ENCODE data around the gene PXT1. TPM values are rescaled to one million over a fixed set of nuclear protein-coding genes. Genes with fewer than 3 reads are reported as not detected.
A peak's percentile ranks its signal among the peaks of the same experiment; 100 is the strongest.

PXT1 gene
- total and polyA plus RNA-seq, 8 donors = 0.06 to 0.08 (median 0.07) TPM; not detected in 4

GRCh38 chr6:36386495-36387439, 55.9 kb downstream of the PXT1 start:
- ATAC-seq = peak; percentile 60

GRCh38 chr6:36384095-36384494, 58.6 kb downstream of the PXT1 start:
- peaks cover 9 to 28% of the 10 kb centered on the region in 2 donors for H3K4me1 ChIP-seq
- TF ChIP-seq, protein P1, sequence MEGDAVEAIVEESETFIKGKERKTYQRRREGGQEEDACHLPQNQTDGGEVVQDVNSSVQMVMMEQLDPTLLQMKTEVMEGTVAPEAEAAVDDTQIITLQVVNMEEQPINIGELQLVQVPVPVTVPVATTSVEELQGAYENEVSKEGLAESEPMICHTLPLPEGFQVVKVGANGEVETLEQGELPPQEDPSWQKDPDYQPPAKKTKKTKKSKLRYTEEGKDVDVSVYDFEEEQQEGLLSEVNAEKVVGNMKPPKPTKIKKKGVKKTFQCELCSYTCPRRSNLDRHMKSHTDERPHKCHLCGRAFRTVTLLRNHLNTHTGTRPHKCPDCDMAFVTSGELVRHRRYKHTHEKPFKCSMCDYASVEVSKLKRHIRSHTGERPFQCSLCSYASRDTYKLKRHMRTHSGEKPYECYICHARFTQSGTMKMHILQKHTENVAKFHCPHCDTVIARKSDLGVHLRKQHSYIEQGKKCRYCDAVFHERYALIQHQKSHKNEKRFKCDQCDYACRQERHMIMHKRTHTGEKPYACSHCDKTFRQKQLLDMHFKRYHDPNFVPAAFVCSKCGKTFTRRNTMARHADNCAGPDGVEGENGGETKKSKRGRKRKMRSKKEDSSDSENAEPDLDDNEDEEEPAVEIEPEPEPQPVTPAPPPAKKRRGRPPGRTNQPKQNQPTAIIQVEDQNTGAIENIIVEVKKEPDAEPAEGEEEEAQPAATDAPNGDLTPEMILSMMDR (IDR thresholded peaks at IDR 0.05) = no peak
- H3K36me3 ChIP-seq = no peaks in the 10 kb centered on the region
- no peak overlapping the region for H3K4me3 ChIP-seq
- DNase-seq (no peak), ATAC-seq (no peak)
- no peaks in the 10 kb centered on the region for H3K9me3 ChIP-seq
- intact Hi-C loops (cut with DNase I) = no loop called here
- H3K27me3 ChIP-seq = peaks cover 0 to 19% of the 10 kb centered on the region in 2 donors
- no peak overlapping the region for H3K27ac ChIP-seq

More at GRCh38 chr6:36386495-36387439, 55.9 kb downstream of the PXT1 start:
- H3K9me3 ChIP-seq = no peaks in the 10 kb centered on the region
- H3K4me3 ChIP-seq = peak overlapping the region; percentile 40 to 70
- TF ChIP-seq, protein P1 (IDR thresholded peaks at IDR 0.05) = no peak
- H3K4me1 ChIP-seq = peaks cover 9 to 28% of the 10 kb centered on the region in 2 donors
- peak overlapping the region; percentile 48 to 74 for H3K27ac ChIP-seq
- intact Hi-C loops (cut with DNase I) = no loop called here
- H3K36me3 ChIP-seq = no peaks in the 10 kb centered on the region
- DNase-seq = peak; percentile 41 to 84 (median 46)
- H3K27me3 ChIP-seq = peaks cover 0 to 20% of the 10 kb centered on the region in 2 donors

DNA sequence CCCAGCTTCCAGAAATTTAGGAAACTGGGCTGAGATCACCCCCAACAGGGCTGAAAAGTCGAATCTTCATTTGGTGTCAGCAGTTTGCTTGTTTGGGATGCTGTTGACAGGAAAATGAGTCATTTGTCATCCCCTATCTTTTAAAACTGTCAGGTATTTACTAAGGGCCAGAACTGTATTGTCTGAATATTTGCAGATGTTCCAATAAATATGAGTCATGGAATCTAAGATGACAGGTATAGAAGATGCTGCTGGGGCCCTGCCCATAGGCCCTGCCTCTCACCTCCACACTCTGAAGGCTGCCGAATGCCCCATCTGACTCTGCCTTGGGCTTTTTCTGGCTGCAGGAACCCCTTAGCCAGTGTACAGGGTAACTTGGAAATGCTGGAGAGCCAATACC, 59.0 kb downstream of the PXT1 start:
- H3K9me3 ChIP-seq = no peaks in the 10 kb centered on the region
- H3K36me3 ChIP-seq = no peaks in the 10 kb centered on the region
- H3K27ac ChIP-seq = no peak overlapping the region
- ATAC-seq = no peak
- H3K27me3 ChIP-seq = peaks cover 0 to 14% of the 10 kb centered on the region in 2 donors
- H3K4me1 ChIP-seq = peaks cover 9 to 28% of the 10 kb centered on the region in 2 donors
- no peak for DNase-seq
- intact Hi-C loops (cut with DNase I) = no loop called here
- TF ChIP-seq, protein P1 (IDR thresholded peaks at IDR 0.05) = no peak
- H3K4me3 ChIP-seq = no peak overlapping the region

- H3K4me3 ChIP-seq = no peak overlapping the region
- H3K27me3 ChIP-seq = peaks cover 0 to 8% of the 10 kb centered on the region in 2 donors
- H3K4me1 ChIP-seq = peaks cover 6 to 24% of the 10 kb centered on the region in 2 donors
- no peaks in the 10 kb centered on the region for H3K9me3 ChIP-seq
- DNase-seq = no peak
- TF ChIP-seq, protein P1 (IDR thresholded peaks at IDR 0.05) = no peak
- intact Hi-C loops (cut with DNase I) = no loop called here
- no peak overlapping the region for H3K27ac ChIP-seq
- H3K36me3 ChIP-seq = no peaks in the 10 kb centered on the region
- no peak for ATAC-seq
Measured at GRCh38 chr6:36382976-36383375, 59.7 kb downstream of the PXT1 start.
